ENCODE data around the gene PRDM2.

The PRDM2 gene

DNA sequence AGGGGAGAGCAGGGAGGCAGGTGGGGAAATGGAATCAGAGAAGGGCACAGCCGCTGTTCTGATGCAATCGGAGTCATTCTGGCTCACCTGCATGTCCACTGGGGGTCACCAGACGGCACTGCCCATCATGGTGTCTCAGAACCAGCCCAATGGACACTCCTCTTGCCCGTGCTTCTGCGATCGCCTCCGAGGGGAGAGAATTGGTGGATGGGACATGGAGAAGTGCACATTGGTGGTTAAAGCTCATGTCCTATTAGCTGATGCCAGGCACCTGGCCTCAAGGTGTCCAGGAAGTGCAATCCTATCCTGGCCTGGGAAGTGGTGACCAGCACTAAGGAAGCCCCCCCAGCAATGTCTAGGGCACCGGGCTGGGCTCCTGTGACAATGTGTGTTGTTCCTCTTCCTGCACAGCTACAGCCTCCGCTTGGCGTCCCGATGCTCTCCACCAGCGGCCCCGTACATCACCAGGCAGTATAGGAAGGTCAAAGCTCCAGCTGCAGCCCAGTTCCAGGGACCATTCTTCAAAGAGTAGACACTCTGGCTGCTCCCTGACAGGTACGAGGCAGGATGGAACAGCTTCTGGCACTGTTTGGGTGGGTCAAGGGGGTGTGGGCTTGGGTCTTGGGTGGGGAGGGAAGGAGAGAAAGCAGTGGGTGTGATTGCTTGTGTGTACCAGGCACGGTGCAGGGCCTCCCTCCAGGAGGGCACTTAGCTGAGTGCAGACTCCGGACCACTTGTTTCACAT is 116.2 kb downstream of the PRDM2 start:
- TF ChIP-seq, protein P1, sequence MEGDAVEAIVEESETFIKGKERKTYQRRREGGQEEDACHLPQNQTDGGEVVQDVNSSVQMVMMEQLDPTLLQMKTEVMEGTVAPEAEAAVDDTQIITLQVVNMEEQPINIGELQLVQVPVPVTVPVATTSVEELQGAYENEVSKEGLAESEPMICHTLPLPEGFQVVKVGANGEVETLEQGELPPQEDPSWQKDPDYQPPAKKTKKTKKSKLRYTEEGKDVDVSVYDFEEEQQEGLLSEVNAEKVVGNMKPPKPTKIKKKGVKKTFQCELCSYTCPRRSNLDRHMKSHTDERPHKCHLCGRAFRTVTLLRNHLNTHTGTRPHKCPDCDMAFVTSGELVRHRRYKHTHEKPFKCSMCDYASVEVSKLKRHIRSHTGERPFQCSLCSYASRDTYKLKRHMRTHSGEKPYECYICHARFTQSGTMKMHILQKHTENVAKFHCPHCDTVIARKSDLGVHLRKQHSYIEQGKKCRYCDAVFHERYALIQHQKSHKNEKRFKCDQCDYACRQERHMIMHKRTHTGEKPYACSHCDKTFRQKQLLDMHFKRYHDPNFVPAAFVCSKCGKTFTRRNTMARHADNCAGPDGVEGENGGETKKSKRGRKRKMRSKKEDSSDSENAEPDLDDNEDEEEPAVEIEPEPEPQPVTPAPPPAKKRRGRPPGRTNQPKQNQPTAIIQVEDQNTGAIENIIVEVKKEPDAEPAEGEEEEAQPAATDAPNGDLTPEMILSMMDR (IDR thresholded peaks at IDR 0.05; ENCODE audit: low read depth, low read length): no peak
- DNase-seq (ENCODE audit: extremely low read depth, low read depth): no peak

DNA sequence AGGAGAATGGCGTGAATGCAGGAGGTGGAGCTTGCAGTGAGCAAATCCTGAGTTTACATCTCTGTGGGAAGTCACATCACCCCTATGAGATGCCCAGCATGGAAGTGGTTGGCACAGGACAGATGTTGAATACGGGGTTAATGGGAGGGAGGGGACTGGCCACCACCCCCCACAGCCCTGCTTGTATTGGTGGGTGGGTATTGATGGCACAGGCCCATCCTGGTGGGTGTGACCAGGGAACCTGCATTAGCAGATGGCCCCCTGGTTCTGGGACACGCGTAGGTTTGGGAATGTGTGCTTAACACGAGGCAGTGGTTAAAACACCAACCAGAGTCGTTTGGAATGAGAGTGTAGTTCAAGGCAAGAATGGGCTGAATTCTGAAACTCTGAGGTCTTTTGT is 117.9 kb downstream of the PRDM2 start:
- TF ChIP-seq, protein P1 (IDR thresholded peaks at IDR 0.05; ENCODE audit: low read depth, low read length): no peak

DNA sequence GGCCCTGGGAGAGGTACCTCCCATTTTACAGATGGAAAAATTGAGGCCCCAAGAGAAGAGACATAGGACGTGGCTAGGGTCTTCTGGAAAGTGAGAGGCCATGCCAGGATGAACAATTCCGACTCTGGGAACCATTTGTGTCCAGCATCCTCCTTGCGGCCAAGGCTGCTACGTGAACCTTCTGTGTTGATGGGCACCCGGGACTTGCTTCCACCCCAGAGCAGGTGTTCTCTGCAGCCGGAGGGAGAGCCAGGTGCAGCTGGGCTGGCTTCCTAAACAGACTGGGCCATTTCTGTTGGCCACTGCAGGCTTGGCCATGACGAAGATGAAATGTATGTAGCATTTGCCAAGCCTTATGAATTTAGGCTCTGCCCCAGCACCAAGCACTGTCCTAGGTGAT is 118.9 kb downstream of the PRDM2 start:
- TF ChIP-seq, protein P1 (IDR thresholded peaks at IDR 0.05; ENCODE audit: low read depth, low read length): no peak
- DNase-seq (ENCODE audit: extremely low read depth, low read depth): no peak

More for the DNA sequence above, 117.9 kb downstream of the PRDM2 start:
- no peak for DNase-seq (ENCODE audit: extremely low read depth, low read depth)

DNA sequence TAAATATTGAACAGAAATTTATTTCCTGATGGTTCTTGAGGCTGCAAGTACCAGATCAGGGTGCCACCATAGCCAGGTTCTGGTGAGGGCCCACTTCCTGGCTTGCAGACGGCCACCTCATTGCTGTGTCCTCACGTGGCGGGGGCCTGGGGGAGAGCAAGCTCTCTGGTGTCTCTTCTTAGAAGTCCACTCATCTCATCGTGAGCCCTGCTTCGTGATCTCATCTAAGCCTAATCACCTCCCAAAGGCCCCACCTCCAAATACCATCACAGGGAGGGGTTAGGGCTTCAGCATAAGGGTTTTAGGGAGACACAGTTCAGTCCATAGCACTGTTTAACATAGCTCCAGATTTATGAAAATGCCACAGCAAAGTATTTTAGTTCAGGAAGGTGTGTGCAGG is 119.7 kb downstream of the PRDM2 start:
- DNase-seq (ENCODE audit: extremely low read depth, low read depth): no peak
- TF ChIP-seq, protein P1 (IDR thresholded peaks at IDR 0.05; ENCODE audit: low read depth, low read length): no peak

DNA sequence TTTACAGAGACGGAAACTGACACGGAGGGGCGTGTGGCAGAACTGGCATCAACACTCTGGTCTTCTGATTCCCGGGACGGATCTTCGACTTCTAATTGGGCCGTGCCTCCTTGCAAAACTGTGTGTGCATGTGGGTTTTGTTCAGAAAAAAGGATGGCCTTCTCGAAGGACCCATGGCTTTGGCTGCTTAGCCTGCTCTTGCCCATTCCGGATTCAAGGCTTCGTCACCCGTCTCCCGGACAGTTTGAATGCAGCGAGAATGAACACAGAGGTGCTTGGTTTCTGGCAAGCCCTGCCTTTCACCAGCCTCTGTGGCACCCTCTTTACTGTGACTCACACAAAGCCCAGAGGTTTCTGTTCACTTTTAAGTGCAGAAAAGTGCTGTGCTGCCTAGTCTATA is 120.1 kb downstream of the PRDM2 start:
- TF ChIP-seq, protein P1 (IDR thresholded peaks at IDR 0.05; ENCODE audit: low read depth, low read length): no peak
- no peak for DNase-seq (ENCODE audit: extremely low read depth, low read depth)

DNA sequence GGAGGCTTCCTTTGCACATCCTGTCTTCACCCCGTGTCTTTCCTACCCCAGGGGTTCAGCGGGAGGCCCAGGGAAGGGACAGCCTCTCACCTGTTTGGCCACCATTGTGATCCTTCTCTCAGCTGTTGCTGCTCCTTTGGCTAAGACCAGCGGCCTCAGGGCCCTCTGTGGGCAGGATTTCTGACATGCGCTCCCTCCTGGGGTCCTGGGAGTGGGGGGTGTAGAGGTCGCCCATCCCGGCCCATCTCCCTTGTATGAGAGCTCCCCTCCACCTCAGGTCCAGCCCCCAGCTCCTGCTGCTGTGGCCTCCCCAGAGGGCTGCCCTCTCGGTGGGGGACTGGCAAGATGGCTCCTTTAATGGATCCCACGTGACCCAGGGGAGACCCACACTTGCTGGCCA is 120.5 kb downstream of the PRDM2 start:
- DNase-seq (ENCODE audit: extremely low read depth, low read depth): no peak
- TF ChIP-seq, protein P1 (IDR thresholded peaks at IDR 0.05; ENCODE audit: low read depth, low read length): no peak

DNA sequence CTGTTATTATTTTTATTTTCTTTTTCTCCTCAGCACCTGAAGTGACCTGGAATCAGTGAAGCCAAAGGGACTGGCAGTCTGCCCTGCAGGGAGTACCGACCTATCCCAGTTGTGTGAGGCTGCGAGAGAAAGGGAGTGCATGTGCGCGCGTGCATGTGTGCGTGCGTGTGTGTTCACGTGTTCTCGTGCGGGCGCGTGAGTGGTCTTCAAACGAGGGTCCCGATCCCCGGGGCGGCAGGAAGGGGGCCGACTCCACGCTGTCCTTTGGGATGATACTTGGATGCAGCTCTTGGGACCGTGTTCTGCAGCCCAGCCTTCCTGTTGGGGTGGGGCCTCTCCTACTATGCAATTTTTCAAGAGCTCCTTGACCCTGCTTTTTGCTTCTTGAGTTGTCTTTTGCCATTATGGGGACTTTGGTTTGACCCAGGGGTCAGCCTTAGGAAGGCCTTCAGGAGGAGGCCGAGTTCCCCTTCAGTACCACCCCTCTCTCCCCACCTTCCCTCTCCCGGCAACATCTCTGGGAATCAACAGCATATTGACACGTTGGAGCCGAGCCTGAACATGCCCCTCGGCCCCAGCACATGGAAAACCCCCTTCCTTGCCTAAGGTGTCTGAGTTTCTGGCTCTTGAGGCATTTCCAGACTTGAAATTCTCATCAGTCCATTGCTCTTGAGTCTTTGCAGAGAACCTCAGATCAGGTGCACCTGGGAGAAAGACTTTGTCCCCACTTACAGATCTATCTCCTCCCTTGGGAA is 123.3 kb downstream of the PRDM2 start:
- no peak for DNase-seq (ENCODE audit: extremely low read depth, low read depth)
- TF ChIP-seq, protein P1 (IDR thresholded peaks at IDR 0.05; ENCODE audit: low read depth, low read length): no peak
